Measurements from ENCODE around the gene C2orf81. TPM values are rescaled to one million over a fixed set of nuclear protein-coding genes. Genes with fewer than 3 reads are reported as not detected.

Gene C2orf81
- total RNA-seq, 1 experiment from 2014 or later, result 2.4 TPM

DNA sequence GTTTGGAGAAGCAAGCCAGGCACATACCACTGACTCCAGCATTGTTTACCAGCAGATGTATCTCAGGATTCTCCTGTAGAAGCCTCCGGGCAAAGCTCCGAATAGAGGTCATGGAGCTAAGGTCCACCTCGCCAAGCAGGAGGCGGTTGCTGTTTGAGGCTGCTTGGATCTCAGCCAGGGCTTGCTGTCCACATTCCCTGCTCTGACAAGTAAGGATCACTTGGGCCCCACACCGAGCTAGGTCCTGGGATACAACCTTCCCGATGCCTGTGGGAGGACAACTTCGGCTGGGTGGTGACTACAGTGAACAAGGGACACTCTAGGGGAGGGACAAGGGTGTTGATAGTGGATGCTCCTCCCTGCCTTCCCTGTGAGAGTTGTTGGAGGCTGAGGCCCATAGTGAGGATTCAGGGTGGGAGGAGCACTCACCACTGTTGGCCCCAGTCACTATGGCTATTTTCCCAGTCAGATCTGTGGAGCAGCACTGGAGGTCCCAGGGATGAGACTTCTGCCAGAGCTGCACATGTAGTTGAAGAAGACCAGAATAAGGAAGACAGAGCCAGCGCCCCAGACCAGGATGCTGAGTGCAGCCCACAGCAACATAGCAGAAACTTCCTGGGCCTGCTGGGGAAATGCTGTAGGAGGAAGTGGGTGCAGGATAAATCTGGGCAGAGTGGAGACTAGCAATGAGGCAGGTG, 8.3 kb downstream of the C2orf81 start:
- Histone ChIP-seq H3K27ac (ENCODE audit: low read length) (no peak overlapping the region), H3K4me2 (ENCODE audit: low read length) (no peak overlapping the region), H4K20me1 (ENCODE audit: low read length) (no peaks in the 10 kb centered on the region), H3K4me1 (ENCODE audit: insufficient read depth, low read length) (no peaks in the 10 kb centered on the region), H3K79me2 (ENCODE audit: low read length) (no peaks in the 10 kb centered on the region), H2AFZ (ENCODE audit: low read length) (no peak overlapping the region), H3K27me3 (ENCODE audit: low read length) (no peaks in the 10 kb centered on the region), H3K4me3 (ENCODE audit: low read length) (no peak overlapping the region), H3K9me2 (replicated peaks; ENCODE audit: low read length) (no peaks in the 10 kb centered on the region), H3K9me3 (ENCODE audit: low read length) (no peaks in the 10 kb centered on the region), H3K36me3 (ENCODE audit: low read depth, low read length) (no peaks in the 10 kb centered on the region), H3K9ac (ENCODE audit: low read length) (no peak overlapping the region), H3F3A (ENCODE audit: low read length, unreplicated experiment) (no peaks in the 10 kb centered on the region)
- TF ChIP-seq EZH2phosphoT487 (IDR thresholded peaks at IDR 0.05; ENCODE audit: borderline replicate concordance, low read length), result no peak
- TF ChIP-seq EZH2 (IDR thresholded peaks at IDR 0.05; ENCODE audit: low read length, unreplicated experiment), result no peak
- TF ChIP-seq, protein P1, sequence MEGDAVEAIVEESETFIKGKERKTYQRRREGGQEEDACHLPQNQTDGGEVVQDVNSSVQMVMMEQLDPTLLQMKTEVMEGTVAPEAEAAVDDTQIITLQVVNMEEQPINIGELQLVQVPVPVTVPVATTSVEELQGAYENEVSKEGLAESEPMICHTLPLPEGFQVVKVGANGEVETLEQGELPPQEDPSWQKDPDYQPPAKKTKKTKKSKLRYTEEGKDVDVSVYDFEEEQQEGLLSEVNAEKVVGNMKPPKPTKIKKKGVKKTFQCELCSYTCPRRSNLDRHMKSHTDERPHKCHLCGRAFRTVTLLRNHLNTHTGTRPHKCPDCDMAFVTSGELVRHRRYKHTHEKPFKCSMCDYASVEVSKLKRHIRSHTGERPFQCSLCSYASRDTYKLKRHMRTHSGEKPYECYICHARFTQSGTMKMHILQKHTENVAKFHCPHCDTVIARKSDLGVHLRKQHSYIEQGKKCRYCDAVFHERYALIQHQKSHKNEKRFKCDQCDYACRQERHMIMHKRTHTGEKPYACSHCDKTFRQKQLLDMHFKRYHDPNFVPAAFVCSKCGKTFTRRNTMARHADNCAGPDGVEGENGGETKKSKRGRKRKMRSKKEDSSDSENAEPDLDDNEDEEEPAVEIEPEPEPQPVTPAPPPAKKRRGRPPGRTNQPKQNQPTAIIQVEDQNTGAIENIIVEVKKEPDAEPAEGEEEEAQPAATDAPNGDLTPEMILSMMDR (conservative IDR thresholded peaks at IDR 0.05; ENCODE audit: low read depth, low read length), result no peak
- no TSS peak for BruUV-seq (replicated peaks)
- POLR2A ChIA-PET (ENCODE audit: unreplicated experiment), result no interaction called here
- DNase-seq (no peak), ATAC-seq (no peak)
- intact Hi-C loops (cut with micrococcal nuclease), result no loop called here
- CTCF ChIA-PET, result no interaction called here

DNA sequence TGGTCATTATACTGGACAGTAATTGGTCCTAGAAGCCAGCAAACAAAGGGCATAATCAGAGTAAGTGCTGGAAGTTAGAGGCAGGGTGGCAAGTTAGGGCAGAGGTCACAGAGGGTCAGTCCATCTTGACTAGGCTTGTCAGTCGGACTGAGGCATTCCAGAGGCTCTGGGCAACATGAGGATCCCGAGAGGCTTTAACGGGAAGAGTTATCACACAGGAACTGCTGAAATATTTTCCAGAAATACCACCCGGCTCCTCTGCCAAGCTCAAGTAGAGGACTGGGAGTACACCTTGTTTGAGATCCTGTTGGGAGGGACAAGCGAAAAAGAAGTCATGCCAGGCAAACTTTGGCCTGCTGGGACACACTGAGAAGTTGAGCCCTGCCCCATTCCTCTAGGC, 13.7 kb downstream of the C2orf81 start:
- H3K9ac ChIP-seq (ENCODE audit: low read length), result no peak overlapping the region
- H3K4me1 ChIP-seq (ENCODE audit: insufficient read depth, low read length), result peaks cover 16% of the 10 kb centered on the region
- H3K9me2 ChIP-seq (replicated peaks; ENCODE audit: low read length), result no peaks in the 10 kb centered on the region
- H3K9me3 ChIP-seq (ENCODE audit: low read length), result no peaks in the 10 kb centered on the region
- ChIA-PET CTCF (no interaction called here), POLR2A (ENCODE audit: unreplicated experiment) (no interaction called here)
- no TSS peak for BruUV-seq (replicated peaks)
- no peak overlapping the region for H3K27ac ChIP-seq (ENCODE audit: low read length)
- no peak overlapping the region for H3K4me3 ChIP-seq (ENCODE audit: low read length)
- ATAC-seq, result no peak
- no peaks in the 10 kb centered on the region for H4K20me1 ChIP-seq (ENCODE audit: low read length)
- H2AFZ ChIP-seq (ENCODE audit: low read length), result no peak overlapping the region
- no peaks in the 10 kb centered on the region for H3F3A ChIP-seq (ENCODE audit: low read length, unreplicated experiment)
- no peak overlapping the region for H3K4me2 ChIP-seq (ENCODE audit: low read length)
- H3K36me3 ChIP-seq (ENCODE audit: low read depth, low read length), result no peaks in the 10 kb centered on the region
- intact Hi-C loops (cut with micrococcal nuclease), result no loop called here
- no peaks in the 10 kb centered on the region for H3K27me3 ChIP-seq (ENCODE audit: low read length)
- no peaks in the 10 kb centered on the region for H3K79me2 ChIP-seq (ENCODE audit: low read length)
- DNase-seq, result no peak
- TF ChIP-seq EZH2phosphoT487 (IDR thresholded peaks at IDR 0.05; ENCODE audit: borderline replicate concordance, low read length), result no peak
- TF ChIP-seq, protein P1 (conservative IDR thresholded peaks at IDR 0.05; ENCODE audit: low read depth, low read length), result no peak
- TF ChIP-seq EZH2 (IDR thresholded peaks at IDR 0.05; ENCODE audit: low read length, unreplicated experiment), result no peak

DNA sequence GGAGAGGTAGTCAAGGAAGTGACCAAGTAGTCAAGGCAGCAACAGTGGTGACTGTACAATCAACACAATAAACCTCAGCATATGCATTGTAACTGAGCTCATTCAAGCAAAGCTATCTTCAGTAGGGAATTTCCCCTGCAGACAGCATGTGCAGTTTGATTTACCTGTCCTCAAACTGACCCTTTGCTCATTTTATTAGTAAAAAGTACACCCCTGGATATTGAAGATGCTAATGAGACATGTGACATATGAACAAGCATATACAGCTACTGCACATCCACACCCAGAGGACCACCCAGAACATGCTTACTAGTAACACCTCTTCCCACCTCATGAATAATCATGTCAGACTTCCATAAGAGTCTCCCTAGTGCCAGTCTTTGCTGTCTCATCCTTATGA, 15.4 kb downstream of the C2orf81 start:
- no peak overlapping the region for H2AFZ ChIP-seq (ENCODE audit: low read length)
- H3K27ac ChIP-seq (ENCODE audit: low read length), result no peak overlapping the region
- H3K36me3 ChIP-seq (ENCODE audit: low read depth, low read length), result no peaks in the 10 kb centered on the region
- DNase-seq (peak; percentile 53), ATAC-seq (peak; percentile 69)
- intact Hi-C loops (cut with micrococcal nuclease), result no loop called here
- ChIA-PET CTCF (no interaction called here), POLR2A (ENCODE audit: unreplicated experiment) (interaction anchor here (0.6 to 0.7 kb wide), 2 partner anchors 35 to 51 kb away, joined by 3 to 4 read pairs; no protein-coding TSS in a partner anchor)
- H3K9me2 ChIP-seq (replicated peaks; ENCODE audit: low read length), result no peaks in the 10 kb centered on the region
- BruUV-seq (replicated peaks), result no TSS peak
- H3K9ac ChIP-seq (ENCODE audit: low read length), result no peak overlapping the region
- no peaks in the 10 kb centered on the region for H3F3A ChIP-seq (ENCODE audit: low read length, unreplicated experiment)
- H3K4me1 ChIP-seq (ENCODE audit: insufficient read depth, low read length), result peaks cover 16% of the 10 kb centered on the region
- H3K4me3 ChIP-seq (ENCODE audit: low read length), result no peak overlapping the region
- no peaks in the 10 kb centered on the region for H4K20me1 ChIP-seq (ENCODE audit: low read length)
- 0 out of 2 replicates have a peak overlapping the region, but pooled peaks have one; percentile 2 for H3K4me2 ChIP-seq (ENCODE audit: low read length)
- no peaks in the 10 kb centered on the region for H3K79me2 ChIP-seq (ENCODE audit: low read length)
- H3K27me3 ChIP-seq (ENCODE audit: low read length), result no peaks in the 10 kb centered on the region
- TF ChIP-seq EZH2 (IDR thresholded peaks at IDR 0.05; ENCODE audit: low read length, unreplicated experiment), result no peak
- TF ChIP-seq EZH2phosphoT487 (IDR thresholded peaks at IDR 0.05; ENCODE audit: borderline replicate concordance, low read length), result no peak
- TF ChIP-seq, protein P1 (conservative IDR thresholded peaks at IDR 0.05; ENCODE audit: low read depth, low read length), result no peak
- no peaks in the 10 kb centered on the region for H3K9me3 ChIP-seq (ENCODE audit: low read length)
